ENCODE results near the gene SERPINA6. TPM values are rescaled to one million over a fixed set of nuclear protein-coding genes. Genes with fewer than 3 reads are reported as not detected.

Gene SERPINA6
- total and polyA plus RNA-seq, 4 donors: not detected

DNA sequence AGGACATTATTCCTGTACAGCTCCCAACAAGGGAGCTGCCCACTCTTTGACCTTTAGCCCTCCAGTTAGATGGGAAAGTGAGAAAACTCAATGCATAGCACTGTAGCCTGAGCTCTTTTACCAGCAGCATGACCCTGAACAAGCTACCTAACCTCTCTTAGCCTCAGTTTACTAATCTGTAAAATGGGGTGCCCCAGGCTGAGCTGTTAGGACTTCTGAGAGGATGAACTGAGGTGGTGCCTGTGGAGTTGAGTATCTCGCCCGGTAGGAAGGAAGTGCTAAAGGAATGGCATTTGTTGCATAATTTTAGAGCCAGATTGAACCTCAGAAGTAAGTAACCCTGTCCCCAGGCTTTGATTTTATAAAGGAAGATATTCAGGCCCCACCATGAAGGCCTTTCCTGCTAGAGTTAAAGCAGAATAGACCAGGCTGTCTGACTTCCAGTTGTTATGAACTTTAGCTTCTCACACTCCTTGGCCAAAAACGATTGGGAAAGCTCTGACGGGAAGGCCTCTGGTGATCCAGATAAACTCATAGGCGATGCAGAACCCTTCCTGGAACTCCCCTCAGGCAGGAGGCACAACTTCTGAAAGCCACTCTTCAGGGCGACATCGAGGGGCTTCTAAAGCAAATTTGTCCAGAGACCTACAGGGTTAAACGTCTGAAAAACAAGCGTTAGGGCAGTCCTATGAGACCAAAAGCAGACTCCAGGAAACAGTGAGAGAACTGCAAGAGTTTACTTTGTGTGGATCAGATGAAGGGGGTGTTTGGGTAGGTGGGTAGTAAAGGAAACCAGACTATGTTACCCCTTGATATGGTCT lies 27.6 kb downstream of the SERPINA6 start:
- WGBS, 2 donors: 66 to 68% methylated on average over 9 of the region's 9 CpGs
- Histone ChIP-seq H3K9me3 (ENCODE audit: control insufficient read depth, low read length) (peaks cover 3% of the 10 kb centered on the region), H3K4me3 (ENCODE audit: low read length in 2 of 2) (no peak overlapping the region), H3K27ac (ENCODE audit: low read depth in 1 of 2, low read length in 2 of 2) (no peak overlapping the region), H3K36me3 (ENCODE audit: control insufficient read depth in 1 of 2, insufficient read depth in 2 of 2, low read length in 1 of 2) (no peaks in the 10 kb centered on the region), H3K27me3 (ENCODE audit: control insufficient read depth in 1 of 2, insufficient read depth in 2 of 2, low read length in 1 of 2) (no peaks in the 10 kb centered on the region), H3K4me1 (ENCODE audit: control insufficient read depth in 1 of 2, insufficient read depth in 2 of 2, low read length in 2 of 2) (no peaks in the 10 kb centered on the region)
- intact Hi-C loops (cut with DNase I): no loop called here
- ATAC-seq (ENCODE audit: low FRiP score): no peak
- no peak for DNase-seq

GRCh38 chr14:94293578-94293924 lies 29.6 kb downstream of the SERPINA6 start:
- Histone ChIP-seq H3K36me3 (ENCODE audit: control insufficient read depth in 1 of 2, insufficient read depth in 2 of 2, low read length in 1 of 2) (no peaks in the 10 kb centered on the region), H3K9me3 (ENCODE audit: control insufficient read depth, low read length) (peaks cover 3% of the 10 kb centered on the region), H3K27me3 (ENCODE audit: control insufficient read depth in 1 of 2, insufficient read depth in 2 of 2, low read length in 1 of 2) (no peaks in the 10 kb centered on the region), H3K27ac (ENCODE audit: low read depth in 1 of 2, low read length in 2 of 2) (no peak overlapping the region), H3K4me1 (ENCODE audit: control insufficient read depth in 1 of 2, insufficient read depth in 2 of 2, low read length in 2 of 2) (no peaks in the 10 kb centered on the region), H3K4me3 (ENCODE audit: low read length in 2 of 2) (no peak overlapping the region)
- 59 to 73% methylated on average over 3 of the region's 3 CpGs for WGBS, 2 donors
- no peak for DNase-seq
- ATAC-seq (ENCODE audit: low FRiP score): no peak
- intact Hi-C loops (cut with DNase I): no loop called here

DNA sequence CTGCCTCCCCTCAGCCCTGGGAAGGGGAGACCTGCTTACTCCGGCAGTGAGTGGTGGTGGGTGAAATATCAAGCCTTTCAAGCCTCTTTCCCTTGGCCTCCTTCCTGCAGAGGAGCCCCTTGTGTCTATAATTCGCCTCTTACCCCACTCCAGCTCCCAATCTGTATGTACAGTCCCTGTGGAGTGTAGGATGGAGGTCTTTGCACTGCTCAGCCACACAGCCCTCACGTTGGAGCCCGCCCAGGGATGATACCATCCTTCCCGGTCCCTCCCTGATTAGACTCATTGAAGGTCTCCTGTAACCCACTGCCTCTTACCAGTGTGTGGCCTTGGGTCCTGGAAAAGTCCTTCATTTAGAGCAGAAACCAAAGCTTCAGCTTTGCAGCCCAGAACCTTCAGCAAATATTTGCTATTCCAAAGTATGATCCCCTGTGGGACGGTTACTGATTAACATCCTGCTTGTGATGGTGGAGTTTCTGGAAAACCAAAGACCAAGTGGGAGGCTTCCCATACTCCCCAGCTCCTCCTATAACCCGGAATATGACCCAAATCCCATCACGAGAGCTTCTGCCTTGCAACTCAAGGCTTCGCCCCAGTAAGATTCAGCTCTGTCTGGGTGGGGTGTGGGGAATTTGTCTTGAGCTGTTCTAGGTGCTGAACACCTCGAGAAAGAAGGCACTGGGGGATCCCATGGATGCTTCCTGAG lies 30.1 kb downstream of the SERPINA6 start, which contains the start of gene SERPINA10:
Gene SERPINA10 (minus strand): TSS at position 397 of the 706 bp plus-strand sequence. CDS start 2,675 bp downstream, outside the sequence.
- DNase-seq (no peak), ATAC-seq (ENCODE audit: low FRiP score) (no peak)
- intact Hi-C loops (cut with DNase I): no loop called here
- Histone ChIP-seq H3K36me3 (ENCODE audit: control insufficient read depth in 1 of 2, insufficient read depth in 2 of 2, low read length in 1 of 2) (no peaks in the 10 kb centered on the region), H3K27ac (ENCODE audit: low read depth in 1 of 2, low read length in 2 of 2) (no peak within 1 kb of the TSS), H3K4me1 (ENCODE audit: control insufficient read depth in 1 of 2, insufficient read depth in 2 of 2, low read length in 2 of 2) (no peaks in the 10 kb centered on the region), H3K4me3 (ENCODE audit: low read length in 2 of 2) (no peak within 1 kb of the TSS), H3K27me3 (ENCODE audit: control insufficient read depth in 1 of 2, insufficient read depth in 2 of 2, low read length in 1 of 2) (no peaks in the 10 kb centered on the region), H3K9me3 (ENCODE audit: control insufficient read depth, low read length) (peaks cover 2% of the 10 kb centered on the region)
- WGBS, 2 donors: 69 to 71% methylated on average over 10 of the region's 10 CpGs

DNA sequence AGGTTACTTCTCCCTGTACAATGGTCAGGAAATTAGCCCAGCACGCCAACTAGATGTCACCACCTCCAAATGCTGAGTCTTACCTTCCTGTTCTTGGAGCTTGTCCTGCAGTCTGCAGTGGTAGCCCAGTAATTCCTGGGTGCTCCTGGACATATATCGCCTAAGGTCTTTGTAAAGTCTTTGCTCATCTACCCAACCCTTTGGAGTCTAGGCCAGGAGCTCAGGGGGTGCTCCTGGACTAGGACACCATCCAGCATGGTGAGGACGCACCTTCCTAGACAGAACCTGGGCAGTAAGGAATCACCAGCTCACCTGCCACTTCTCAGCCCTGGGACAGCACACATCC lies 30.6 kb downstream of the SERPINA6 start:
- no peaks in the 10 kb centered on the region for H3K27me3 ChIP-seq (ENCODE audit: control insufficient read depth in 1 of 2, insufficient read depth in 2 of 2, low read length in 1 of 2)
- WGBS, 2 donors: 90 to 93% methylated on average over 3 of the region's 3 CpGs
- no peak for DNase-seq
- no peaks in the 10 kb centered on the region for H3K36me3 ChIP-seq (ENCODE audit: control insufficient read depth in 1 of 2, insufficient read depth in 2 of 2, low read length in 1 of 2)
- ATAC-seq (ENCODE audit: low FRiP score): no peak
- no peaks in the 10 kb centered on the region for H3K4me1 ChIP-seq (ENCODE audit: control insufficient read depth in 1 of 2, insufficient read depth in 2 of 2, low read length in 2 of 2)
- no peak overlapping the region for H3K4me3 ChIP-seq (ENCODE audit: low read length in 2 of 2)
- no peak overlapping the region for H3K27ac ChIP-seq (ENCODE audit: low read depth in 1 of 2, low read length in 2 of 2)
- H3K9me3 ChIP-seq (ENCODE audit: control insufficient read depth, low read length): peaks cover 2% of the 10 kb centered on the region
- intact Hi-C loops (cut with DNase I): no loop called here

DNA sequence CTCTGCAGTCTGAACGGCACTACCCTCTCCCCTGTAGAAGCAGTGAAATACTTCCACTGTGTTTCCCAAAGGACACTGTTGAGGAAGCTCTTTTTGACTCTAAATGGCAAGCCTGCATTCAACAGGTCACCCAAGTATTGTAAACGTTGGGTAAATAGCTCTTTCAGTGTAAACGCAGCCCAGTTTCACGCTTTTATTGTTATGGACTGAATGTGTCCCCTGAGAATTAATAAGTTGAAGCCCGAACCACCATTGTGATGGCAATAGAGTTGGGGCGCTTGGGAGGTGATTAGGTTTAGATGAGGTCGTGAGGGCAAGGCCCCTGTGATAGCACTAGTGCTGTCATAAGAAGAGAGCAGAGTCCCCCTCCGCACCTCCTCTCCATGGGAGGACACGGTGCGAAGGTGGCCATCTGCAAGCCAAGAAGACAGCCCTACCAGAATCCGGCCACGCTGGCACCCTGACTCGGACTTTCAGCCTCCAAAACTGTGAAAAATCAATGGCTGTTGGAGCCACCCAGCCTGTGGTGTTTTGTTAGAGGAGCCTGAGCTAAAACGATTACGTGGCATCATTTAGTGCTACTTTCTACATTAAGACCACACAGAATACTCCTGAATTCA lies 31.1 kb downstream of the SERPINA6 start:
- Histone ChIP-seq H3K9me3 (ENCODE audit: control insufficient read depth, low read length) (peaks cover 2% of the 10 kb centered on the region), H3K36me3 (ENCODE audit: control insufficient read depth in 1 of 2, insufficient read depth in 2 of 2, low read length in 1 of 2) (no peaks in the 10 kb centered on the region), H3K27ac (ENCODE audit: low read depth in 1 of 2, low read length in 2 of 2) (no peak overlapping the region), H3K27me3 (ENCODE audit: control insufficient read depth in 1 of 2, insufficient read depth in 2 of 2, low read length in 1 of 2) (no peaks in the 10 kb centered on the region), H3K4me1 (ENCODE audit: control insufficient read depth in 1 of 2, insufficient read depth in 2 of 2, low read length in 2 of 2) (no peaks in the 10 kb centered on the region), H3K4me3 (ENCODE audit: low read length in 2 of 2) (no peak overlapping the region)
- DNase-seq (no peak), ATAC-seq (ENCODE audit: low FRiP score) (no peak)
- WGBS, 2 donors: 76 to 77% methylated on average over 15 of the region's 15 CpGs
- intact Hi-C loops (cut with DNase I): no loop called here

GRCh38 chr14:94291159-94291905 lies 31.8 kb downstream of the SERPINA6 start:
- no peak overlapping the region for H3K27ac ChIP-seq (ENCODE audit: low read depth in 1 of 2, low read length in 2 of 2)
- H3K9me3 ChIP-seq (ENCODE audit: control insufficient read depth, low read length): peaks cover 2% of the 10 kb centered on the region
- H3K36me3 ChIP-seq (ENCODE audit: control insufficient read depth in 1 of 2, insufficient read depth in 2 of 2, low read length in 1 of 2): no peaks in the 10 kb centered on the region
- no peaks in the 10 kb centered on the region for H3K27me3 ChIP-seq (ENCODE audit: control insufficient read depth in 1 of 2, insufficient read depth in 2 of 2, low read length in 1 of 2)
- ATAC-seq (ENCODE audit: low FRiP score) (no peak), DNase-seq (no peak)
- intact Hi-C loops (cut with DNase I): no loop called here
- H3K4me1 ChIP-seq (ENCODE audit: control insufficient read depth in 1 of 2, insufficient read depth in 2 of 2, low read length in 2 of 2): no peaks in the 10 kb centered on the region
- 87 to 88% methylated on average over 13 of the region's 13 CpGs for WGBS, 2 donors
- no peak overlapping the region for H3K4me3 ChIP-seq (ENCODE audit: low read length in 2 of 2)

- 72 to 75% methylated on average over 8 of the region's 8 CpGs for WGBS, 2 donors
- no peak for DNase-seq
These were observed 32.9 kb downstream of the SERPINA6 start for GRCh38 chr14:94290197-94290596.

DNA sequence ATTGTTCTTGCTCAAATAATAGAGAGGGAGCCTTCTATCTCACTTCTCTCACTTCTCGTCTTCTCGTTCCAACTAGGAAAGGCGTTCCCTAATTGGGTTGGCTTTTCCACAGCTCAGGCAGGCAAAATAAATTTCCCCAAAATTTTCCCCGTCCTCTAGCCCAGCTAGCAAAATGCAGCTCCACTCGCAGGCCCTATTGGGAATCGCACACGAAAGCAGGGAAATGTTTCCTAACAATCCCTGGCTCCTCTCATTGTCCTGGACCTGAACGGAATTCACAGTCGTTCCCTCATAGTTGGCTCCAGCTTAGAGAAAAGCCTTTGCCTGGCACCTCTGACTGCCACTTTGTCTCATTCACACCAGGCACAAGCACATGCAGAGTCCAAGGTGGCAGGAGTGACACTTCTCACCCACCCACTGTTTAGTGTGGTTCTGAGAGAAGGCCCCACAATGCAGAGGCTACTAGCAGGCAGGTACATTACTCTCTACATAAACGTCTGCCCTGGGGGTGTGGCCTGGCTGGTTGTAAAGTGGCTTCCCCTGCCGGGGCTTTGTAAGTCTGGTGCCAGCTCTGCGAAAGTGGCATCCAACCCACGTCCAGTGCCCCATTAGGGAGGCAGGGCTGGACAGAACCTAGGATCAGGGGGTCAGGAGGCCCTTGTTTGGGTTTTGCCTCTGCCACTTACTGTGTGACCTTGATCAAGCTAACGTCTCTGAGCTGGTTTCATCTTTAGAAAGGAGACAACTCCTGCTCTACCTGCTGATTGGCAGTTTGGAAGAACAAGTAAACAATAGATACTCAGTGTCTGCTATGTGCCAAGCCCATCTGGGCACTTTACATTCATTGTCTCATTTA lies 34.3 kb downstream of the SERPINA6 start:
- Histone ChIP-seq H3K4me3 (ENCODE audit: low read length in 2 of 2) (no peak overlapping the region), H3K4me1 (ENCODE audit: control insufficient read depth in 1 of 2, insufficient read depth in 2 of 2, low read length in 2 of 2) (no peaks in the 10 kb centered on the region), H3K27me3 (ENCODE audit: control insufficient read depth in 1 of 2, insufficient read depth in 2 of 2, low read length in 1 of 2) (no peaks in the 10 kb centered on the region), H3K9me3 (ENCODE audit: control insufficient read depth, low read length) (peaks cover 2% of the 10 kb centered on the region), H3K27ac (ENCODE audit: low read depth in 1 of 2, low read length in 2 of 2) (no peak overlapping the region), H3K36me3 (ENCODE audit: control insufficient read depth in 1 of 2, insufficient read depth in 2 of 2, low read length in 1 of 2) (no peaks in the 10 kb centered on the region)
- no peak for ATAC-seq (ENCODE audit: low FRiP score)
- intact Hi-C loops (cut with DNase I): no loop called here
- 50 to 55% methylated on average over 14 of the region's 14 CpGs for WGBS, 2 donors
- DNase-seq: no peak

More at GRCh38 chr14:94290197-94290596, 32.9 kb downstream of the SERPINA6 start:
- Histone ChIP-seq H3K27me3 (ENCODE audit: control insufficient read depth in 1 of 2, insufficient read depth in 2 of 2, low read length in 1 of 2) (no peaks in the 10 kb centered on the region), H3K4me3 (ENCODE audit: low read length in 2 of 2) (no peak overlapping the region), H3K4me1 (ENCODE audit: control insufficient read depth in 1 of 2, insufficient read depth in 2 of 2, low read length in 2 of 2) (no peaks in the 10 kb centered on the region), H3K9me3 (ENCODE audit: control insufficient read depth, low read length) (peaks cover 2% of the 10 kb centered on the region), H3K27ac (ENCODE audit: low read depth in 1 of 2, low read length in 2 of 2) (no peak overlapping the region), H3K36me3 (ENCODE audit: control insufficient read depth in 1 of 2, insufficient read depth in 2 of 2, low read length in 1 of 2) (no peaks in the 10 kb centered on the region)
- no peak for ATAC-seq (ENCODE audit: low FRiP score)
- intact Hi-C loops (cut with DNase I): no loop called here

Measured in aorta (tissue), 5 donors.